H1 (cell line): Measurements from ENCODE around the gene FAM131C.

Experiments
- POLR2A ChIP-seq, 2 experiments: IDR thresholded peaks; 1 replicate in 1 of 2; 2 replicates in 1 of 2; pipeline ENCODE4 v1.6.1; 2011; ENCODE audit warnings: low read depth in 2 of 2, low read length in 2 of 2, mild to moderate bottlenecking in 2 of 2; ENCODE audit errors: control extremely low read depth in 1 of 2
- TAF7 ChIP-seq: optimal IDR thresholded peaks from 2 replicates; pipeline ENCODE3; 2011; ENCODE audit warnings: low read depth, mild to moderate bottlenecking, inconsistent platforms, low read length, moderate library complexity, borderline replicate concordance
- YY1 ChIP-seq: IDR thresholded peaks from 2 replicates; pipeline ENCODE4 v1.6.1; 2011; ENCODE audit warnings: low read depth, mild to moderate bottlenecking, low read length
- TF ChIP-seq, protein P1 (sequence below): IDR thresholded peaks from 2 replicates; pipeline ENCODE4 v1.6.1; 2012; ENCODE audit warnings: inconsistent platforms

DNA sequence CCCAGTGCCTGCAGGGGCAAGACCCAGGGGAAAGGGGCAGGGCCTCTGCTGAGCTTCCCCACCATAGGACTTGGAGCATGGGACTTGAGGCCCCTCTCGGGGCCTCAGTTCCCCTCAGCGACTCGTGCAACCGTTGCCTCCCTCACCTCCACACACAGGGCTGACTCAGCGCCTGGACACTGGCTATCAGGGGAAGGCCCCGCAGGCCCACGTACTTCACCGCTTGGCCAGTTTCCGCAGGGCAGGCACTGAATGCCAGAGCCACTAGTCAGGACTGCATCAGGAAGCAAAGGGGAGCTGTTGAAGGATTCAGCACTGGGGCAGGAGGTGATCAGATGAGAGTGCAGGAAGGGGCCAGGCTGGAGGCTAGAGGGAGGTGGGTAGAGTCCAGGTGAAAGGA is 15.5 kb upstream of the FAM131C start:
- TF ChIP-seq TAF7, result no peak
- TF ChIP-seq, protein P1, sequence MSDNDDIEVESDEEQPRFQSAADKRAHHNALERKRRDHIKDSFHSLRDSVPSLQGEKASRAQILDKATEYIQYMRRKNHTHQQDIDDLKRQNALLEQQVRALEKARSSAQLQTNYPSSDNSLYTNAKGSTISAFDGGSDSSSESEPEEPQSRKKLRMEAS, result no peak
- no peak for TF ChIP-seq YY1
- no peak for TF ChIP-seq POLR2A (IDR thresholded peaks at IDR 0.05; ENCODE audit: control extremely low read depth in 1 of 2, low read depth in 2 of 2, low read length in 2 of 2)
